ENCODE results near the gene DOCK2. TPM values are rescaled to one million over a fixed set of nuclear protein-coding genes. Genes with fewer than 3 reads are reported as not detected.

Gene DOCK2
- total and polyA plus RNA-seq, 2 of the 8 experiments (the other 6 are each of a cell fraction or from before 2014, with no cell fraction given) = 3.9 to 5.7 TPM

- TF ChIP-seq CHD7 (IDR thresholded peaks at IDR 0.05; ENCODE audit: insufficient replicate concordance, low read length) (no peak), EP300 (IDR thresholded peaks at IDR 0.05; ENCODE audit: borderline replicate concordance in 1 of 2, low read depth in 2 of 2, low read length in 2 of 2) (no peak), EGR1 (IDR thresholded peaks at IDR 0.05; ENCODE audit: borderline replicate concordance, low read depth, low read length) (no peak), E2F6 (IDR thresholded peaks at IDR 0.05) (no peak)
These were observed 323.6 kb downstream of the DOCK2 start (continued) for GRCh38 chr5:169960659-169961058.
